Esophagus muscularis mucosa (tissue), 4 donors: ENCODE results near the gene SLC25A20. TPM values are rescaled to one million over a fixed set of nuclear protein-coding genes. Genes with fewer than 3 reads are reported as not detected.

Experiments used
- DNase-seq: peaks from one replicate; pipeline ENCODE4 v3.0.0-alpha.2; 2017; ENCODE audit errors: extremely low spot score
- H3K27ac ChIP-seq, 4 donors: fragments of 200-600 bp; sonication (generic); replicated peaks in 1 of 4; 1 replicate in 3 of 4; 2 replicates in 1 of 4; pipeline ENCODE4 v1.5.1; 2016 to 2019; ENCODE audit warnings: mild to moderate bottlenecking in 1 of 4
- H3K27me3 ChIP-seq, 4 donors: fragments of 200-600 bp; sonication (generic); one replicate each; pipeline versions ENCODE4 v1.5.1 to v1.6.0; 2016 to 2019
- H3K36me3 ChIP-seq, 4 donors: fragments of 200-600 bp; sonication (generic); one replicate each; pipeline ENCODE4 v1.5.1; 2016 to 2019
- H3K4me1 ChIP-seq, 4 donors: fragments of 200-600 bp; sonication (generic); one replicate each; pipeline ENCODE4 v1.5.1; 2016 to 2019
- H3K4me3 ChIP-seq, 4 donors: fragments of 200-600 bp; sonication (generic); 1 replicate in 2 of 4; 2 replicates in 2 of 4; pipeline ENCODE4 v1.5.1; 2016 to 2019; ENCODE audit warnings: mild to moderate bottlenecking in 4 of 4, moderate library complexity in 1 of 4
- H3K9me3 ChIP-seq, 4 donors: fragments of 200-600 bp; sonication (generic); 1 replicate in 3 of 4; 2 replicates in 1 of 4; pipeline ENCODE4 v1.5.1; 2016 to 2019
- CTCF ChIP-seq, 3 experiments: fragments of 200-600 bp in 2 of 3; fragments of 450-650 bp in 1 of 3; sonication (generic) in 2 of 3; IDR thresholded peaks; one replicate each; pipeline ENCODE4 v1.5.1; 2017 to 2019; ENCODE audit warnings: antibody characterized with exemption in 3 of 3, mild to moderate bottlenecking in 2 of 3, moderate library complexity in 1 of 3
- EP300 ChIP-seq: sonication (generic); formaldehyde crosslinking; IDR thresholded peaks from one replicate; pipeline ENCODE4 v1.6.1; 2017; ENCODE audit warnings: antibody characterized with exemption
- POLR2A ChIP-seq: fragments of 450-650 bp; IDR thresholded peaks from one replicate; pipeline ENCODE4 v1.6.1; 2017; ENCODE audit warnings: antibody characterized with exemption, moderate library complexity, mild to moderate bottlenecking, low read depth
- POLR2AphosphoS5 ChIP-seq, 2 donors: sonication (generic); formaldehyde crosslinking; IDR thresholded peaks; one replicate each; pipeline ENCODE4 v1.6.1; 2017; ENCODE audit warnings: antibody characterized with exemption in 2 of 2
- WGBS: methylation state at CpG from one replicate; pipeline ENCODE4 v1.1.5; 2018; 5-methylcytosine and 5-hydroxymethylcytosine counted together
- intact Hi-C: fragments of 100-400 bp; cut with DNase I; formaldehyde crosslinking; loops from one replicate; pipeline ENCODE4 v1.15.1; 2023
- total RNA-seq, 4 donors: library from RNA; depleted of rRNA; stranded (reverse); fragments of >200 nt; gene quantifications; one replicate each; pipeline versions ENCODE4 v1.1.0 to v1.2.1, GENCODE V29; 2016

The SLC25A20 gene
- total RNA-seq, 4 donors from 2014 or later, result 13.3 to 34.6 (median 21.8) TPM

DNA sequence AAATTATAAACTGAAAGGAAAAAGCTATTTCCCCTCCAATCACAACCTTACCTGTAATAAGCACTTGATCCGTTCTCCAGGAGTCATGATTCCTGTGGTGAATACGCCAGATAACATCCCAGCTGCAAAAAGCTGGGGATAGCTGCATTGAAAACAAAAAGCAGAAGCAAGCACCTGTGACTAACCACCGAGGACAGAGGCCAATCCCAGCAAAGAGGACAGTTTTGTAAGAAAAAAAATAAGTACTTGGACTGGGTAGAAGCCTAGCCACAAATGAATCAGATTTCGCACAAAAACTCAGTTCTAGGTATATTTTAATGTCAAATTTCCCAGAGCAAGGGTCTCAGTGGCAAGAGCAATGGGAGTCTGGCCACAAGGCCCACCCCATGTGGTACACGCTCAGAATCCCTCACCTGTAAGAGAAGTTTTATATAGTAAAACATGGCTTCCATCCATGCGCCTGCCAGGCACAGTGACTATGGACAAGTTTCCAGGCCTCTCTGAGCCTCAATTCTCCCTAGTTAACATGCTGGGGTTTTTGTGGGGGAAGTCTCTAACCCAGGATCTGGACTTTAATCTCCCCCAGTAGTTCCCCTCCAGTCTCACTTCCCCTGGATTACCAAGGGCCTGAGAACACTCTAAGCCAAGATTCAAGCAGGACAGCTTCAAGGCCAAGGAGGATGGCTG lies 19.2 kb downstream of the SLC25A20 start:
- TF ChIP-seq POLR2AphosphoS5 (IDR thresholded peaks at IDR 0.05) (no peak), CTCF (IDR thresholded peaks at IDR 0.05) (no peak), POLR2A (no peak), EP300 (no peak)
- no peak overlapping the region for H3K27ac ChIP-seq
- no peaks in the 10 kb centered on the region for H3K27me3 ChIP-seq
- no peaks in the 10 kb centered on the region for H3K9me3 ChIP-seq
- peaks cover 0 to 11% (median 0%) of the 10 kb centered on the region in 4 donors for H3K4me1 ChIP-seq
- peaks cover 8 to 86% (median 68%) of the 10 kb centered on the region in 4 donors for H3K36me3 ChIP-seq
- intact Hi-C loops, result no loop called here
- DNase-seq, result no peak
- no peak overlapping the region for H3K4me3 ChIP-seq
- 89% methylated on average over 6 of the region's 6 CpGs for WGBS

- DNase-seq, result no peak
- WGBS, result 89% methylated on average over 8 of the region's 8 CpGs
- intact Hi-C loops, result no loop called here
- Histone ChIP-seq H3K27ac (no peak overlapping the region), H3K36me3 (peaks cover 8 to 84% (median 60%) of the 10 kb centered on the region in 4 donors), H3K9me3 (no peaks in the 10 kb centered on the region), H3K4me1 (peaks cover 0 to 11% (median 0%) of the 10 kb centered on the region in 4 donors), H3K27me3 (no peaks in the 10 kb centered on the region), H3K4me3 (no peak overlapping the region)
- TF ChIP-seq POLR2AphosphoS5 (IDR thresholded peaks at IDR 0.05) (no peak), CTCF (IDR thresholded peaks at IDR 0.05) (no peak), EP300 (no peak)
These were observed 21.0 kb downstream of the SLC25A20 start for GRCh38 chr3:48877671-48878070.

GRCh38 chr3:48863122-48863521 lies 35.6 kb downstream of the SLC25A20 start:
- 99% methylated on average over 3 of the region's 3 CpGs for WGBS
- DNase-seq, result no peak
- no peak for TF ChIP-seq EP300
- H3K27ac ChIP-seq, result no peak overlapping the region
- H3K4me1 ChIP-seq, result no peaks in the 10 kb centered on the region
- H3K27me3 ChIP-seq, result no peaks in the 10 kb centered on the region
- H3K36me3 ChIP-seq, result peaks cover 30 to 68% (median 48%) of the 10 kb centered on the region in 4 donors
- no peak overlapping the region for H3K4me3 ChIP-seq
- no peaks in the 10 kb centered on the region for H3K9me3 ChIP-seq
- intact Hi-C loops, result no loop called here

DNA sequence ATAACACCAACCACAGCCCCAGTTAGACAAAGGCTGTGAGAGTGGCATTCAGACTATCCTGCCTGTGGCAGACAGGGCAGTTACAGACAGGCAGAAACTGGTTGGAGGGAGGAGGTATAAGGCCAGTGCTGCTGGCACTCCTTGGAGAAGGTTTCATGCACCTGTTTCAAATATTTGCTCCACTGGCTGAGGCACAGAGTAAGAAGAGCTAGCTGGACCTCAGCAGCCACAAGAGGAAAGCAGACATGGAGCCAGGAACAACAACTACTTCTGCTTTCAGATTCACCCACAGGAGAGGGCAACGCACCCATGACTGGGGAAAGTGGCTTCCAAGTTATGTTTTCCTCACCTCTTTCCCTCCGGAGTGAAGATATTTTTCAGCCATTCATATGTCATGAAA lies 39.5 kb downstream of the SLC25A20 start:
- WGBS, result 64% methylated on average over 2 of the region's 2 CpGs
- H3K27me3 ChIP-seq, result no peaks in the 10 kb centered on the region
- no peaks in the 10 kb centered on the region for H3K4me1 ChIP-seq
- no peaks in the 10 kb centered on the region for H3K9me3 ChIP-seq
- H3K36me3 ChIP-seq, result peaks cover 31 to 81% (median 64%) of the 10 kb centered on the region in 4 donors
- no peak overlapping the region for H3K4me3 ChIP-seq
- H3K27ac ChIP-seq, result no peak overlapping the region
- TF ChIP-seq POLR2AphosphoS5 (IDR thresholded peaks at IDR 0.05) (no peak), POLR2A (no peak), CTCF (IDR thresholded peaks at IDR 0.05) (no peak), EP300 (no peak)
- DNase-seq, result no peak
- intact Hi-C loops, result no loop called here

DNA sequence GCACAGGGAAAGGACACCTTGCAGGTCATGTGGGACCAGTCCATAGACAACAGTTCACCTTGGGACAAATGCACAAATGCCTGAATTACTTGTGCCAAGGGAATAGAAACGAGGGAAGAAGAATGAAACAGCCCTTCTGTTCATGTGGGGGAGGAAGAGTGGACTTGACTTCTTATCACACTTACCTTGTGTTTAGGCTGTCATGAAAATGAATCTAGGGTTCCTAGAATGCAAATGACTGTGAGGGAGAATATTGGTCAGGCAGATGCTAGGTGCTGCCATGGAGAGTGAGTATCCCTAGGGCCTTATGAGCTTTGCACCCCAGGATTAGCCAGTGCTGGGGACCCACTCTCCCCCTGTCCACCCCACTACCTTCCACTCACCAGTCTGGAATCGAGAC lies 40.0 kb downstream of the SLC25A20 start:
- no peak for DNase-seq
- H3K9me3 ChIP-seq, result no peaks in the 10 kb centered on the region
- no peak overlapping the region for H3K4me3 ChIP-seq
- peaks cover 31 to 81% (median 66%) of the 10 kb centered on the region in 4 donors for H3K36me3 ChIP-seq
- 85% methylated on average over 2 of the region's 2 CpGs for WGBS
- H3K27me3 ChIP-seq, result no peaks in the 10 kb centered on the region
- H3K27ac ChIP-seq, result no peak overlapping the region
- TF ChIP-seq EP300 (no peak), POLR2A (no peak), CTCF (IDR thresholded peaks at IDR 0.05) (no peak)
- intact Hi-C loops, result no loop called here
- no peaks in the 10 kb centered on the region for H3K4me1 ChIP-seq
